Measurements from ENCODE around the gene MPRIP. TPM values are rescaled to one million over a fixed set of nuclear protein-coding genes. Genes with fewer than 3 reads are reported as not detected.
A peak's percentile ranks its signal among the peaks of the same experiment; 100 is the strongest.

The MPRIP gene
- total and polyA plus RNA-seq, 2 experiments from 2014 or later = 91.7 to 202 TPM

GRCh38 chr17:17026163-17026562 lies 16.1 kb upstream of the MPRIP start:
- H3K27ac ChIP-seq = no peak overlapping the region
- no peaks in the 10 kb centered on the region for H3K36me3 ChIP-seq (replicated peaks; ENCODE audit: insufficient read depth, low read depth)
- no peaks in the 10 kb centered on the region for H3K9me3 ChIP-seq (ENCODE audit: low read depth)
- no peak overlapping the region for H3K4me2 ChIP-seq
- no peak for DNase-seq (ENCODE audit: low spot score)
- H3K4me3 ChIP-seq = no peak overlapping the region
- WGBS (ENCODE audit: low lambda C conversion rate, missing lambda C conversion rate) = 80% methylated on average over 9 of the region's 9 CpGs
- no peaks in the 10 kb centered on the region for H3K9me2 ChIP-seq (replicated peaks; ENCODE audit: insufficient read depth)
- TF ChIP-seq CTCF (IDR thresholded peaks at IDR 0.05; ENCODE audit: poor library complexity) = no peak
- TF ChIP-seq EZH2phosphoT487 (IDR thresholded peaks at IDR 0.05; ENCODE audit: low read depth, severe bottlenecking, unreplicated experiment) = no peak
- no peak for TF ChIP-seq EZH2 (IDR thresholded peaks at IDR 0.05; ENCODE audit: borderline replicate concordance)
- H3K4me1 ChIP-seq (ENCODE audit: insufficient read depth) = peaks cover 46% of the 10 kb centered on the region
- H3K79me2 ChIP-seq = no peaks in the 10 kb centered on the region
- H4K20me1 ChIP-seq (ENCODE audit: insufficient read depth, poor library complexity, severe bottlenecking) = no peaks in the 10 kb centered on the region
- no peak overlapping the region for H2AFZ ChIP-seq
- H3K27me3 ChIP-seq = no peaks in the 10 kb centered on the region

- Histone ChIP-seq H2AFZ (no peak overlapping the region), H4K20me1 (ENCODE audit: insufficient read depth, poor library complexity, severe bottlenecking) (no peaks in the 10 kb centered on the region), H3K27ac (peak overlapping the region; percentile 82), H3K27me3 (no peaks in the 10 kb centered on the region), H3K4me1 (ENCODE audit: insufficient read depth) (peaks cover 42% of the 10 kb centered on the region), H3K36me3 (replicated peaks; ENCODE audit: insufficient read depth, low read depth) (no peaks in the 10 kb centered on the region), H3K9me2 (replicated peaks; ENCODE audit: insufficient read depth) (no peaks in the 10 kb centered on the region), H3K9me3 (ENCODE audit: low read depth) (no peaks in the 10 kb centered on the region), H3K4me3 (no peak overlapping the region), H3K4me2 (no peak overlapping the region), H3K79me2 (no peaks in the 10 kb centered on the region)
- DNase-seq (ENCODE audit: low spot score) = no peak
- no peak for TF ChIP-seq EZH2phosphoT487 (IDR thresholded peaks at IDR 0.05; ENCODE audit: low read depth, severe bottlenecking, unreplicated experiment)
- TF ChIP-seq CTCF (IDR thresholded peaks at IDR 0.05; ENCODE audit: poor library complexity) = no peak
- TF ChIP-seq EZH2 (IDR thresholded peaks at IDR 0.05; ENCODE audit: borderline replicate concordance) = no peak
- WGBS (ENCODE audit: low lambda C conversion rate, missing lambda C conversion rate) = 82% methylated on average over 10 of the region's 10 CpGs
These were observed 14.7 kb upstream of the MPRIP start for GRCh38 chr17:17027442-17028058.

GRCh38 chr17:17028059-17028877 lies 14.0 kb upstream of the MPRIP start:
- Histone ChIP-seq H3K9me2 (replicated peaks; ENCODE audit: insufficient read depth) (no peaks in the 10 kb centered on the region), H3K36me3 (replicated peaks; ENCODE audit: insufficient read depth, low read depth) (no peaks in the 10 kb centered on the region), H3K9me3 (ENCODE audit: low read depth) (no peaks in the 10 kb centered on the region), H3K4me3 (no peak overlapping the region), H3K79me2 (no peaks in the 10 kb centered on the region), H3K4me2 (peak overlapping the region; percentile 36), H4K20me1 (ENCODE audit: insufficient read depth, poor library complexity, severe bottlenecking) (no peaks in the 10 kb centered on the region), H3K4me1 (ENCODE audit: insufficient read depth) (peaks cover 39% of the 10 kb centered on the region), H3K27me3 (no peaks in the 10 kb centered on the region), H2AFZ (no peak overlapping the region), H3K27ac (peak overlapping the region; percentile 95)
- no peak for TF ChIP-seq EZH2phosphoT487 (IDR thresholded peaks at IDR 0.05; ENCODE audit: low read depth, severe bottlenecking, unreplicated experiment)
- TF ChIP-seq CTCF (IDR thresholded peaks at IDR 0.05; ENCODE audit: poor library complexity) = no peak
- no peak for TF ChIP-seq EZH2 (IDR thresholded peaks at IDR 0.05; ENCODE audit: borderline replicate concordance)
- DNase-seq (ENCODE audit: low spot score) = peak; percentile 94
- WGBS (ENCODE audit: low lambda C conversion rate, missing lambda C conversion rate) = 58% methylated on average over 12 of the region's 12 CpGs
